Peyer's patch (tissue), 4 donors: Measurements from ENCODE around the gene CYB561D2.

ENCODE experiments used
- CTCF ChIP-seq, 6 experiments: fragments of 450-650 bp in 4 of 6; fragments of 200-600 bp in 2 of 6; sonication (generic) in 1 of 6; IDR thresholded peaks; one replicate each; pipeline ENCODE4 v1.5.1; 2017 to 2019; ENCODE audit warnings: antibody characterized with exemption in 6 of 6, mild to moderate bottlenecking in 3 of 6, moderate library complexity in 1 of 6
- POLR2A ChIP-seq, 2 donors: fragments of 450-650 bp; IDR thresholded peaks; one replicate each; pipeline ENCODE4 v1.5.1; 2017; ENCODE audit warnings: antibody characterized with exemption in 2 of 2, mild to moderate bottlenecking in 2 of 2, moderate library complexity in 2 of 2

- TF ChIP-seq CTCF (IDR thresholded peaks at IDR 0.05) (no peak), POLR2A (IDR thresholded peaks at IDR 0.05) (no peak)
These were observed 35.1 kb downstream of the CYB561D2 start for GRCh38 chr3:50385754-50386153.
